ENCODE data around the gene CELSR2.
"Not testable (repeated sequence)": the region's sequence is repeated elsewhere in the genome, so short reads cannot be mapped to it uniquely, and the experiment has no call there.

The CELSR2 gene

GRCh38 chr1:109296782-109297181 is 47.4 kb downstream of the CELSR2 start:
- no peak for TF ChIP-seq ZNF274 (IDR thresholded peaks at IDR 0.05; ENCODE audit: low read depth, low read length)
- no peak overlapping the region for H3K4me3 ChIP-seq (ENCODE audit: low read length)

GRCh38 chr1:109298666-109299557 is 49.6 kb downstream of the CELSR2 start:
- no peak overlapping the region for H3K4me3 ChIP-seq (ENCODE audit: low read length)
- no peak for TF ChIP-seq ZNF274 (IDR thresholded peaks at IDR 0.05; ENCODE audit: low read depth, low read length)

- H3K4me3 ChIP-seq (ENCODE audit: low read length), result no peak overlapping the region
- no peak for TF ChIP-seq ZNF274 (IDR thresholded peaks at IDR 0.05; ENCODE audit: low read depth, low read length)
Observed at GRCh38 chr1:109299558-109300343, 50.4 kb downstream of the CELSR2 start.

- TF ChIP-seq ZNF274 (IDR thresholded peaks at IDR 0.05; ENCODE audit: low read depth, low read length), result no peak
- H3K4me3 ChIP-seq (ENCODE audit: low read length), result no peak overlapping the region
Observed at GRCh38 chr1:109300650-109301151, 51.4 kb downstream of the CELSR2 start.

GRCh38 chr1:109301874-109302273 is 52.5 kb downstream of the CELSR2 start:
- TF ChIP-seq ZNF274 (IDR thresholded peaks at IDR 0.05; ENCODE audit: low read depth, low read length), result no peak
- no peak overlapping the region for H3K4me3 ChIP-seq (ENCODE audit: low read length)

DNA sequence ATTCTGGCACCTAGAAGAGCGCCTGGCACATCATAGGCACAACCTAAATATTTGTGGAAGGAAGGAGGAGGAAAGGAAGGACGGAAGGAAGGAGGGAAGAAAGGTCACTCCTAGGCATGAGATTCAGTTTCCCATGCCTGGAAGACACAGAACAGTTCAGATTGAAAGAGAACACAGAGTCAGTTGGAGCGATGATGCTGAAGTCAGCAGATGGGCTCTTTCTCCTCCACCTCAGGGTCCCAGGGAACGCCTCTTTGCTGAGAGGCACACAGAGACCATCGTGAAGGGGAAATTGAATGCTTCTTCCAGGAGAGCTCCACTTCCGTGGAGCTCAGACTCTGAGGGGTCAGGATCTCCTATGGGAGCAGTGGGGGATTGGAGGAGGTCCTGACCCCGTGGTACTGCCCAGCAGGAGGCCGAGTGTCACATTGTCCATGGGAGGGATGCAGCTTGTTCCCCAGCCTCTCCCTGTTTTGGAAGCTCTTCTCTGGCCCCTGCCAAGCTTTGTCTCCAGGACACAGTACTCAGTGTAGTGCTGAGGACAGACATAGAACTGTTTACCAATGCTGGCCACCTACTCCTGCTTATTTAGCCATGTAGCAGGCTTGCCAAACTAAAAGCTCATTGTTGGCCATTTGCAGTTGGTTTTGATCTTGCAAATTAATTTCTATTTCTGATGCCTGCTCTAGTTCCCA is 55.0 kb downstream of the CELSR2 start:
- TF ChIP-seq ZNF274 (IDR thresholded peaks at IDR 0.05; ENCODE audit: low read depth, low read length), result no peak
- H3K4me3 ChIP-seq (ENCODE audit: low read length), result no peak overlapping the region

- not testable (repeated sequence) for H3K4me3 ChIP-seq (ENCODE audit: low read length)
Observed at GRCh38 chr1:109305991-109306390, 56.7 kb downstream of the CELSR2 start.

GRCh38 chr1:109306832-109307273 is 57.5 kb downstream of the CELSR2 start, which contains the start of gene MYBPHL:
Gene MYBPHL, minus strand, starts transcription at chr1:109307011. Its CDS starts 20 bp downstream, at chr1:109306991.
- H3K4me3 ChIP-seq (ENCODE audit: low read length), result no peak within 1 kb of the TSS
- no peak for TF ChIP-seq ZNF274 (IDR thresholded peaks at IDR 0.05; ENCODE audit: low read depth, low read length)

GRCh38 chr1:109307274-109308021 is 58.1 kb downstream of the CELSR2 start:
- TF ChIP-seq ZNF274 (IDR thresholded peaks at IDR 0.05; ENCODE audit: low read depth, low read length), result no peak
- no peak overlapping the region for H3K4me3 ChIP-seq (ENCODE audit: low read length)

DNA sequence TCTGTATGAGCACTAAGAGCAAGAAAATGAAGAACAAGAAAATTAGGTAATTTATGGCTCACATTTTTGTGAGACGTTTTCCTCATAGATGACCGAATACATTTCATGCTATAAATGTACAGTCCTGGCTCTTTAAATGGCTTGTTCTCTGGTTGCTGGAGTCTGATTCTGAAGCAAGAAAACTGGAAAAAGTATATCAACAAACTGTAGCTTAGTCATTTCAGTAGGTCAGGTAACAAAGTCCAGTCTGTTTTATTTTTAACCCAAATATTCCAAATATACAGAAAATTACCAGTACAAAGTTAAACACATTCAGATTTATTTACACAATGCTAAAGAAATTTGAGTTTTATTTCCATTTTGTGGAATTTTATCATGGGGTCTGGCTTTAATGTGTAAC is 60.0 kb downstream of the CELSR2 start:
- H3K4me3 ChIP-seq (ENCODE audit: low read length), result no peak overlapping the region
- TF ChIP-seq ZNF274 (IDR thresholded peaks at IDR 0.05; ENCODE audit: low read depth, low read length), result no peak

- no peak for TF ChIP-seq ZNF274 (IDR thresholded peaks at IDR 0.05; ENCODE audit: low read depth, low read length)
- no peak overlapping the region for H3K4me3 ChIP-seq (ENCODE audit: low read length)
Observed at GRCh38 chr1:109312246-109312645, 62.9 kb downstream of the CELSR2 start.

- TF ChIP-seq ZNF274 (IDR thresholded peaks at IDR 0.05; ENCODE audit: low read depth, low read length), result no peak
- H3K4me3 ChIP-seq (ENCODE audit: low read length), result no peak overlapping the region
Observed at GRCh38 chr1:109312978-109313775, 63.8 kb downstream of the CELSR2 start.

DNA sequence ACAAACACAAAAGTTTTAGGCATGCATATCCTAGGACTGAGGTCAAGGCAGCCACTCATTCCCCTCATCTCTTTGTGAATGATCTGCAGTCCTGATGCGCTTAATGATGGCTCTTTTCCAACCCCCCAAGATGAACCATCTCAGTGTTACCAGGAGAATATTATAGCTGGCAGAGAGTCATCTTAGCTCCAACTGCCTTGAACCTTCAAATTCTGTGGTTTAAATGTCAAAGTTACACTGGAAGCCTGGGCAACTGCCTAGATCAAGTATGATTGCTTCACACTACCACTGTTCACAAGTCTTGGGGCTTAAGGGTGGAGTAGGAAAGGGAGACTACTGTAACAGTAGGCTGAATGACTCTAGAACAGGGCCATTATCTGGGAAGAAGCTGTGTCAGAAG is 65.5 kb downstream of the CELSR2 start:
- no peak overlapping the region for H3K4me3 ChIP-seq (ENCODE audit: low read length)
- TF ChIP-seq ZNF274 (IDR thresholded peaks at IDR 0.05; ENCODE audit: low read depth, low read length), result no peak

All from GM08714 (cell line).